H1 (cell line): ENCODE measurements around the gene GUCA2B.

Experiments used
- BRCA1 ChIP-seq: IDR thresholded peaks from 2 replicates; pipeline ENCODE4 v1.6.1; 2012; ENCODE audit warnings: low read depth, low read length, improper control_type of control experiment
- FOSL1 ChIP-seq: IDR thresholded peaks from 2 replicates; pipeline ENCODE4 v1.6.1; 2011; ENCODE audit warnings: mild to moderate bottlenecking, low read depth, low read length, moderate library complexity; ENCODE audit not compliant: insufficient read depth
- KDM5A ChIP-seq: fragments of 200-600 bp; IDR thresholded peaks from 2 replicates; pipeline ENCODE4 v1.7.1; 2012; ENCODE audit warnings: mild to moderate bottlenecking, low read length, inconsistent platforms, mixed read lengths
- POLR2AphosphoS5 ChIP-seq: IDR thresholded peaks from 2 replicates; pipeline ENCODE4 v1.6.1; 2011; ENCODE audit warnings: low read depth, low read length
- RAD21 ChIP-seq, 2 experiments: IDR thresholded peaks in 1 of 2; conservative IDR thresholded peaks in 1 of 2; 2 replicates each; pipeline ENCODE4 v1.6.1; 2011; ENCODE audit warnings: low read depth in 2 of 2, low read length in 2 of 2, improper control_type of control experiment in 1 of 2, inconsistent platforms in 1 of 2, mild to moderate bottlenecking in 1 of 2, moderate library complexity in 1 of 2
- SP1 ChIP-seq: IDR thresholded peaks from 2 replicates; pipeline ENCODE4 v1.6.1; 2011; ENCODE audit warnings: low read depth, low read length
- SP2 ChIP-seq: IDR thresholded peaks from 2 replicates; pipeline ENCODE4 v1.6.1; 2012; ENCODE audit warnings: mild to moderate bottlenecking, low read length, inconsistent platforms
- TAF1 ChIP-seq: IDR thresholded peaks from 2 replicates; pipeline ENCODE4 v1.6.1; 2011; ENCODE audit warnings: mild to moderate bottlenecking, low read depth, low read length
- TF ChIP-seq, protein P1 (sequence below): IDR thresholded peaks from 2 replicates; pipeline ENCODE4 v1.6.1; 2012; ENCODE audit warnings: low read length, inconsistent platforms
- TF ChIP-seq, protein P2 (sequence below): IDR thresholded peaks from 2 replicates; pipeline ENCODE4 v1.6.1; 2011; ENCODE audit warnings: low read length, improper control_type of control experiment
- TF ChIP-seq, protein P3 (sequence below), 3 experiments: IDR thresholded peaks; 1 replicate in 2 of 3; 2 replicates in 1 of 3; pipeline versions ENCODE4 v1.5.1 to v1.6.1; 2011; ENCODE audit warnings: low read length in 3 of 3, mild to moderate bottlenecking in 3 of 3, inconsistent platforms in 2 of 3, low read depth in 1 of 3, moderate library complexity in 1 of 3; ENCODE audit not compliant: insufficient read depth in 1 of 3; ENCODE audit errors: control extremely low read depth in 1 of 3
- TF ChIP-seq, protein P4 (sequence below): IDR thresholded peaks from 2 replicates; pipeline ENCODE4 v1.6.1; 2012; ENCODE audit warnings: inconsistent platforms

DNA sequence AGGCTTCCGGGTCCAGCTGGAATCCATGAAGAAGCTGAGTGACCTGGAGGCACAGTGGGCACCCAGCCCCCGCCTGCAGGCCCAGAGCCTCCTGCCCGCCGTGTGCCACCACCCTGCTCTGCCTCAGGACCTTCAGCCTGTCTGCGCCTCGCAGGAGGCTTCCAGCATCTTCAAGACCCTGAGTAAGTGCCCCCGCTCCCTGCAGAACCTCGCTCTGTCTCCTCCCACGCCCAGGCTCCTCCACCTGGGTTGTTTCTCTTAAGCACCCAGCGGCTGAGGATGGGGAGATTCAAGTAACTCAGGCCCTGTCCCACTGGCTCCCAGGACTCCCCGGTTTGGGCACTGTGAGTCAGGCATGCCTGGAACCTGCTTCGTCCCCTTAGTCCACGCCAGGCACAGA lies 1.5 kb downstream of the GUCA2B start:
- no peak for TF ChIP-seq BRCA1
- no peak for TF ChIP-seq KDM5A
- TF ChIP-seq SP1, result no peak
- TF ChIP-seq, protein P1, sequence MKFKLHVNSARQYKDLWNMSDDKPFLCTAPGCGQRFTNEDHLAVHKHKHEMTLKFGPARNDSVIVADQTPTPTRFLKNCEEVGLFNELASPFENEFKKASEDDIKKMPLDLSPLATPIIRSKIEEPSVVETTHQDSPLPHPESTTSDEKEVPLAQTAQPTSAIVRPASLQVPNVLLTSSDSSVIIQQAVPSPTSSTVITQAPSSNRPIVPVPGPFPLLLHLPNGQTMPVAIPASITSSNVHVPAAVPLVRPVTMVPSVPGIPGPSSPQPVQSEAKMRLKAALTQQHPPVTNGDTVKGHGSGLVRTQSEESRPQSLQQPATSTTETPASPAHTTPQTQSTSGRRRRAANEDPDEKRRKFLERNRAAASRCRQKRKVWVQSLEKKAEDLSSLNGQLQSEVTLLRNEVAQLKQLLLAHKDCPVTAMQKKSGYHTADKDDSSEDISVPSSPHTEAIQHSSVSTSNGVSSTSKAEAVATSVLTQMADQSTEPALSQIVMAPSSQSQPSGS, result no peak
- TF ChIP-seq, protein P2, sequence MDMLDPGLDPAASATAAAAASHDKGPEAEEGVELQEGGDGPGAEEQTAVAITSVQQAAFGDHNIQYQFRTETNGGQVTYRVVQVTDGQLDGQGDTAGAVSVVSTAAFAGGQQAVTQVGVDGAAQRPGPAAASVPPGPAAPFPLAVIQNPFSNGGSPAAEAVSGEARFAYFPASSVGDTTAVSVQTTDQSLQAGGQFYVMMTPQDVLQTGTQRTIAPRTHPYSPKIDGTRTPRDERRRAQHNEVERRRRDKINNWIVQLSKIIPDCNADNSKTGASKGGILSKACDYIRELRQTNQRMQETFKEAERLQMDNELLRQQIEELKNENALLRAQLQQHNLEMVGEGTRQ, result no peak
- TF ChIP-seq, protein P3, sequence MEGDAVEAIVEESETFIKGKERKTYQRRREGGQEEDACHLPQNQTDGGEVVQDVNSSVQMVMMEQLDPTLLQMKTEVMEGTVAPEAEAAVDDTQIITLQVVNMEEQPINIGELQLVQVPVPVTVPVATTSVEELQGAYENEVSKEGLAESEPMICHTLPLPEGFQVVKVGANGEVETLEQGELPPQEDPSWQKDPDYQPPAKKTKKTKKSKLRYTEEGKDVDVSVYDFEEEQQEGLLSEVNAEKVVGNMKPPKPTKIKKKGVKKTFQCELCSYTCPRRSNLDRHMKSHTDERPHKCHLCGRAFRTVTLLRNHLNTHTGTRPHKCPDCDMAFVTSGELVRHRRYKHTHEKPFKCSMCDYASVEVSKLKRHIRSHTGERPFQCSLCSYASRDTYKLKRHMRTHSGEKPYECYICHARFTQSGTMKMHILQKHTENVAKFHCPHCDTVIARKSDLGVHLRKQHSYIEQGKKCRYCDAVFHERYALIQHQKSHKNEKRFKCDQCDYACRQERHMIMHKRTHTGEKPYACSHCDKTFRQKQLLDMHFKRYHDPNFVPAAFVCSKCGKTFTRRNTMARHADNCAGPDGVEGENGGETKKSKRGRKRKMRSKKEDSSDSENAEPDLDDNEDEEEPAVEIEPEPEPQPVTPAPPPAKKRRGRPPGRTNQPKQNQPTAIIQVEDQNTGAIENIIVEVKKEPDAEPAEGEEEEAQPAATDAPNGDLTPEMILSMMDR (IDR thresholded peaks at IDR 0.05; ENCODE audit: control extremely low read depth in 1 of 3, insufficient read depth in 1 of 3, low read depth in 1 of 3, low read length in 3 of 3), result no peak
- no peak for TF ChIP-seq FOSL1
- TF ChIP-seq POLR2AphosphoS5, result no peak
- no peak for TF ChIP-seq RAD21 (IDR thresholded peaks at IDR 0.05 in 1 of 2, conservative IDR thresholded peaks at IDR 0.05 in 1 of 2; ENCODE audit: low read depth in 2 of 2, low read length in 2 of 2)
- no peak for TF ChIP-seq SP2
- TF ChIP-seq, protein P4, sequence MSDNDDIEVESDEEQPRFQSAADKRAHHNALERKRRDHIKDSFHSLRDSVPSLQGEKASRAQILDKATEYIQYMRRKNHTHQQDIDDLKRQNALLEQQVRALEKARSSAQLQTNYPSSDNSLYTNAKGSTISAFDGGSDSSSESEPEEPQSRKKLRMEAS, result no peak
- no peak for TF ChIP-seq TAF1
